HepG2 (cell line): ENCODE data around the gene LIMK2. TPM values are rescaled to one million over a fixed set of nuclear protein-coding genes. Genes with fewer than 3 reads are reported as not detected.

Experiments used
- BCL6 ChIP-seq: IDR thresholded peaks from 2 replicates; pipeline ENCODE4 v1.6.1; 2016; ENCODE audit warnings: missing genetic modification reagents, missing compliant biosample characterization
- BORCS8-MEF2B ChIP-seq: sonication (generic); formaldehyde crosslinking; IDR thresholded peaks from 2 replicates; pipeline ENCODE4 v1.8.0; 2022; ENCODE audit warnings: mild to moderate bottlenecking, missing genetic modification reagents
- KMT2A ChIP-seq: sonication (generic); formaldehyde crosslinking; IDR thresholded peaks from 2 replicates; pipeline ENCODE4 v1.4.0; 2020; ENCODE audit warnings: missing genetic modification reagents
- KMT2B ChIP-seq: IDR thresholded peaks from 2 replicates; pipeline ENCODE4 v1.6.1; 2016; ENCODE audit warnings: missing genetic modification reagents, missing compliant biosample characterization
- PITX1 ChIP-seq: sonication (generic); formaldehyde crosslinking; IDR thresholded peaks from 2 replicates; pipeline ENCODE4 v1.5.1; 2020; ENCODE audit warnings: mild to moderate bottlenecking, missing genetic modification reagents
- RBM22 ChIP-seq: fragments of 200-400 bp; formaldehyde crosslinking; optimal IDR thresholded peaks from 2 replicates; pipeline ENCODE3; 2017; ENCODE audit warnings: mild to moderate bottlenecking, low read length, moderate library complexity
- SMYD3 ChIP-seq: sonication (generic); formaldehyde crosslinking; IDR thresholded peaks from 2 replicates; pipeline ENCODE4 v1.8.1; 2023; ENCODE audit warnings: mild to moderate bottlenecking, missing genetic modification reagents
- SPEN ChIP-seq: sonication (generic); formaldehyde crosslinking; IDR thresholded peaks from 2 replicates; pipeline ENCODE4 v1.5.1; 2020; ENCODE audit warnings: low read depth, mild to moderate bottlenecking, missing genetic modification reagents
- SRSF4 ChIP-seq: fragments of 200-400 bp; formaldehyde crosslinking; IDR thresholded peaks from one replicate; pipeline ENCODE4 v1.6.1; 2018; ENCODE audit warnings: mild to moderate bottlenecking, low read depth, low read length, moderate library complexity; ENCODE audit not compliant: poor library complexity, severe bottlenecking
- SRY ChIP-seq: sonication (generic); formaldehyde crosslinking; IDR thresholded peaks from 2 replicates; pipeline ENCODE4 v1.8.0; 2022; ENCODE audit warnings: mild to moderate bottlenecking, missing genetic modification reagents
- ZBTB20 ChIP-seq: sonication (generic); formaldehyde crosslinking; IDR thresholded peaks from 2 replicates; pipeline ENCODE4 v1.8.1; 2023; ENCODE audit warnings: missing genetic modification reagents, low read depth, mild to moderate bottlenecking, borderline replicate concordance
- ZNF512B ChIP-seq: sonication (generic); formaldehyde crosslinking; IDR thresholded peaks from 2 replicates; pipeline ENCODE4 v1.5.1; 2020; ENCODE audit warnings: missing genetic modification reagents, mild to moderate bottlenecking, borderline replicate concordance
- ZNF614 ChIP-seq: IDR thresholded peaks from 2 replicates; pipeline ENCODE4 v1.6.1; 2018; ENCODE audit warnings: missing biosample characterization, missing genetic modification reagents, inconsistent platforms, borderline replicate concordance
- ZNF816 ChIP-seq: sonication (generic); formaldehyde crosslinking; IDR thresholded peaks from 2 replicates; pipeline ENCODE4 v1.8.0; 2022; ENCODE audit warnings: missing genetic modification reagents, mild to moderate bottlenecking, borderline replicate concordance
- ZSCAN9 ChIP-seq: IDR thresholded peaks from 2 replicates; pipeline ENCODE4 v1.6.1; 2016; ENCODE audit warnings: borderline replicate concordance
- polyA plus RNA-seq, 8 experiments: library from polyadenylated mRNA; depleted of rRNA in 3 of 8; stranded (reverse) in 7 of 8; unstranded in 1 of 8; fragments of >200 nt; fragmentation: Illumina TruSeq in 4 of 8; extraction: Trizol in 4 of 8; gene quantifications; 2 replicates each; pipeline versions ENCODE4 v1.2.1 to v1.2.3, GENCODE V29; 2011 to 2016; ENCODE audit warnings: low read depth in 4 of 8, missing spikeins in 1 of 8, mixed read lengths in 1 of 8; ENCODE audit not compliant: insufficient read depth in 1 of 8
- total RNA-seq, 5 experiments: library from RNA; depleted of rRNA; stranded (reverse); fragments of >200 nt; fragmentation: Illumina TruSeq; extraction: Trizol; gene quantifications; 2 replicates each; pipeline ENCODE4 v1.2.3, GENCODE V29; 2016; ENCODE audit warnings: low read depth in 1 of 5
- TF ChIP-seq, protein P1 (sequence below): sonication (generic); formaldehyde crosslinking; conservative IDR thresholded peaks from 2 replicates; pipeline ENCODE4 v1.4.0; 2020; ENCODE audit warnings: mild to moderate bottlenecking, missing genetic modification reagents, moderate library complexity
- TF ChIP-seq, protein P2 (sequence below): sonication (generic); formaldehyde crosslinking; IDR thresholded peaks from 2 replicates; pipeline ENCODE4 v1.4.0; 2020; ENCODE audit warnings: missing genetic modification reagents
- TF ChIP-seq, protein P3 (sequence below), 2 experiments: sonication (generic) in 1 of 2; formaldehyde crosslinking in 1 of 2; IDR thresholded peaks; 2 replicates each; pipeline versions ENCODE4 v1.4.0 to v1.6.1; 2018 to 2020; ENCODE audit warnings: missing genetic modification reagents in 2 of 2, borderline replicate concordance in 1 of 2, low read depth in 1 of 2, mild to moderate bottlenecking in 1 of 2, missing biosample characterization in 1 of 2

LIMK2 gene
- total and polyA plus RNA-seq, 2 of the 13 experiments (the other 11 are each of a cell fraction or from before 2014, with no cell fraction given) = 20.9 to 29.8 TPM

- TF ChIP-seq, protein P1, sequence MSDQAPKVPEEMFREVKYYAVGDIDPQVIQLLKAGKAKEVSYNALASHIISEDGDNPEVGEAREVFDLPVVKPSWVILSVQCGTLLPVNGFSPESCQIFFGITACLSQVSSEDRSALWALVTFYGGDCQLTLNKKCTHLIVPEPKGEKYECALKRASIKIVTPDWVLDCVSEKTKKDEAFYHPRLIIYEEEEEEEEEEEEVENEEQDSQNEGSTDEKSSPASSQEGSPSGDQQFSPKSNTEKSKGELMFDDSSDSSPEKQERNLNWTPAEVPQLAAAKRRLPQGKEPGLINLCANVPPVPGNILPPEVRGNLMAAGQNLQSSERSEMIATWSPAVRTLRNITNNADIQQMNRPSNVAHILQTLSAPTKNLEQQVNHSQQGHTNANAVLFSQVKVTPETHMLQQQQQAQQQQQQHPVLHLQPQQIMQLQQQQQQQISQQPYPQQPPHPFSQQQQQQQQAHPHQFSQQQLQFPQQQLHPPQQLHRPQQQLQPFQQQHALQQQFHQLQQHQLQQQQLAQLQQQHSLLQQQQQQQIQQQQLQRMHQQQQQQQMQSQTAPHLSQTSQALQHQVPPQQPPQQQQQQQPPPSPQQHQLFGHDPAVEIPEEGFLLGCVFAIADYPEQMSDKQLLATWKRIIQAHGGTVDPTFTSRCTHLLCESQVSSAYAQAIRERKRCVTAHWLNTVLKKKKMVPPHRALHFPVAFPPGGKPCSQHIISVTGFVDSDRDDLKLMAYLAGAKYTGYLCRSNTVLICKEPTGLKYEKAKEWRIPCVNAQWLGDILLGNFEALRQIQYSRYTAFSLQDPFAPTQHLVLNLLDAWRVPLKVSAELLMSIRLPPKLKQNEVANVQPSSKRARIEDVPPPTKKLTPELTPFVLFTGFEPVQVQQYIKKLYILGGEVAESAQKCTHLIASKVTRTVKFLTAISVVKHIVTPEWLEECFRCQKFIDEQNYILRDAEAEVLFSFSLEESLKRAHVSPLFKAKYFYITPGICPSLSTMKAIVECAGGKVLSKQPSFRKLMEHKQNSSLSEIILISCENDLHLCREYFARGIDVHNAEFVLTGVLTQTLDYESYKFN (CRISPR knock-in tag) = 0 out of 2 replicates have a peak, but pooled peaks have one; percentile 28
- TF ChIP-seq SRSF4 = no peak
- TF ChIP-seq ZNF614 (CRISPR knock-in tag) = peak; percentile 71; the same call in 1 of the 2 replicates
- TF ChIP-seq SRY = no peak
- TF ChIP-seq, protein P2, sequence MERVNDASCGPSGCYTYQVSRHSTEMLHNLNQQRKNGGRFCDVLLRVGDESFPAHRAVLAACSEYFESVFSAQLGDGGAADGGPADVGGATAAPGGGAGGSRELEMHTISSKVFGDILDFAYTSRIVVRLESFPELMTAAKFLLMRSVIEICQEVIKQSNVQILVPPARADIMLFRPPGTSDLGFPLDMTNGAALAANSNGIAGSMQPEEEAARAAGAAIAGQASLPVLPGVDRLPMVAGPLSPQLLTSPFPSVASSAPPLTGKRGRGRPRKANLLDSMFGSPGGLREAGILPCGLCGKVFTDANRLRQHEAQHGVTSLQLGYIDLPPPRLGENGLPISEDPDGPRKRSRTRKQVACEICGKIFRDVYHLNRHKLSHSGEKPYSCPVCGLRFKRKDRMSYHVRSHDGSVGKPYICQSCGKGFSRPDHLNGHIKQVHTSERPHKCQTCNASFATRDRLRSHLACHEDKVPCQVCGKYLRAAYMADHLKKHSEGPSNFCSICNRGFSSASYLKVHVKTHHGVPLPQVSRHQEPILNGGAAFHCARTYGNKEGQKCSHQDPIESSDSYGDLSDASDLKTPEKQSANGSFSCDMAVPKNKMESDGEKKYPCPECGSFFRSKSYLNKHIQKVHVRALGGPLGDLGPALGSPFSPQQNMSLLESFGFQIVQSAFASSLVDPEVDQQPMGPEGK = peak; percentile 24; the same call in 1 of the 2 replicates
- 0 out of 2 replicates have a peak, but pooled peaks have one; percentile 12 for TF ChIP-seq SPEN (CRISPR knock-in tag)
- TF ChIP-seq ZNF816 = no peak
- peak; percentile 69; the same call in 1 of the 2 replicates for TF ChIP-seq ZBTB20 (CRISPR knock-in tag)
- peak; percentile 57 for TF ChIP-seq KMT2B (CRISPR knock-in tag)
- peak; percentile 49; the same call in 1 of the 2 replicates for TF ChIP-seq KMT2A (CRISPR knock-in tag)
- TF ChIP-seq ZSCAN9 (CRISPR knock-in tag) = no peak
- TF ChIP-seq, protein P3, sequence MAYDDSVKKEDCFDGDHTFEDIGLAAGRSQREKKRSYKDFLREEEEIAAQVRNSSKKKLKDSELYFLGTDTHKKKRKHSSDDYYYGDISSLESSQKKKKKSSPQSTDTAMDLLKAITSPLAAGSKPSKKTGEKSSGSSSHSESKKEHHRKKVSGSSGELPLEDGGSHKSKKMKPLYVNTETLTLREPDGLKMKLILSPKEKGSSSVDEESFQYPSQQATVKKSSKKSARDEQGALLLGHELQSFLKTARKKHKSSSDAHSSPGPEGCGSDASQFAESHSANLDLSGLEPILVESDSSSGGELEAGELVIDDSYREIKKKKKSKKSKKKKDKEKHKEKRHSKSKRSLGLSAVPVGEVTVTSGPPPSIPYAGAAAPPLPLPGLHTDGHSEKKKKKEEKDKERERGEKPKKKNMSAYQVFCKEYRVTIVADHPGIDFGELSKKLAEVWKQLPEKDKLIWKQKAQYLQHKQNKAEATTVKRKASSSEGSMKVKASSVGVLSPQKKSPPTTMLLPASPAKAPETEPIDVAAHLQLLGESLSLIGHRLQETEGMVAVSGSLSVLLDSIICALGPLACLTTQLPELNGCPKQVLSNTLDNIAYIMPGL (CRISPR knock-in tag; IDR thresholded peaks at IDR 0.05; ENCODE audit: borderline replicate concordance in 1 of 2, low read depth in 1 of 2) = peak; percentile 50 to 75; a peak in 2 of 4 replicates
- 0 out of 2 replicates have a peak, but pooled peaks have one; percentile 55 for TF ChIP-seq BORCS8-MEF2B (CRISPR knock-in tag)
- no peak; the same call in 1 of the 2 replicates for TF ChIP-seq ZNF512B (CRISPR knock-in tag)
- peak; percentile 58; the same call in 1 of the 2 replicates for TF ChIP-seq PITX1 (CRISPR knock-in tag)
- no peak for TF ChIP-seq RBM22
- peak; percentile 67; the same call in 1 of the 2 replicates for TF ChIP-seq SMYD3 (CRISPR knock-in tag)
- peak; percentile 59 for TF ChIP-seq BCL6 (CRISPR knock-in tag)
Measured at GRCh38 chr22:31292236-31292989, 80.3 kb downstream of the LIMK2 start, which contains the start of gene PIK3IP1 (continued).
